Progenitor cell of endocrine pancreas (in vitro differentiated cells): ENCODE data around the gene PCDH1. TPM values are rescaled to one million over a fixed set of nuclear protein-coding genes. Genes with fewer than 3 reads are reported as not detected.
A peak's percentile ranks its signal among the peaks of the same experiment; 100 is the strongest.

Experiments used
- DNase-seq: peaks from one replicate; pipeline ENCODE4 v3.0.0; 2021; ENCODE audit warnings: low spot score; ENCODE audit not compliant: unreplicated experiment
- H3K27ac Mint-ChIP-seq: 2 replicates; pipeline ENCODE4 v1.8.0; 2021; ENCODE audit warnings: mild to moderate bottlenecking, moderate library complexity, mixed read lengths
- H3K27me3 Mint-ChIP-seq: 2 replicates; pipeline ENCODE4 v1.8.0; 2021; ENCODE audit warnings: mixed read lengths
- H3K36me3 Mint-ChIP-seq: 2 replicates; pipeline ENCODE4 v1.8.0; 2022; ENCODE audit warnings: mixed read lengths; ENCODE audit not compliant: insufficient read depth
- H3K4me1 Mint-ChIP-seq: 2 replicates; pipeline ENCODE4 v1.8.0; 2021; ENCODE audit warnings: low read depth, mixed read lengths
- H3K4me3 Mint-ChIP-seq: 2 replicates; pipeline ENCODE4 v1.8.0; 2021; ENCODE audit warnings: low read depth, mild to moderate bottlenecking, moderate library complexity, mixed read lengths
- H3K9me3 Mint-ChIP-seq: 2 replicates; pipeline ENCODE4 v1.8.0; 2021; ENCODE audit warnings: low read depth, mixed read lengths
- CTCF ChIP-seq: fragments of 200-600 bp; sonication (generic); IDR thresholded peaks from one replicate; pipeline ENCODE4 v1.5.0; 2021; ENCODE audit warnings: antibody characterized with exemption, mild to moderate bottlenecking; ENCODE audit not compliant: unreplicated experiment
- total RNA-seq: library from RNA; stranded (reverse); gene quantifications from 2 replicates; pipeline ENCODE4 v1.2.1, GENCODE V29; 2021

PCDH1 gene
- total RNA-seq, 1 donor from 2014 or later = 6.3 TPM

DNA sequence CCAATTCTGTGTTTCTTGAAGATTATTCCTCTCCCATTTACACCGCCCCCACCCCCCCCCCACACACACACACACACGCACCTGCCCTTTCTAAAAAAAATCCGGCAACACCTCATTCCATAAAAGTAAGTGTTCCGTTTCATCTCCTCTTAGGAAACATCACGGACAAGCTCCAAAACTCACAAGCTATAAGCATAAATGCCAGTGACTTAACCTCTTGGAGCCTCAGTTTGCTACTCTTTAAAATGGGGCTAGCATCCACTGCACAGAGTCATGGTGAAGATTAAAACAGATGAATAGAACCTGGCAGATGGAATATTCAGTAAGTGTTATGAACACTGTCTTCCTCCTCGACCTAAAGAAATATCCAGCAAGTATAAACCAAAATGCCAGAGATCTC, 70.5 kb downstream of the PCDH1 start:
- DNase-seq = no peak
- Mint-ChIP-seq H3K27ac (no peak overlapping the region), H3K4me1 (peaks cover 11% of the 10 kb centered on the region), H3K9me3 (no peaks in the 10 kb centered on the region), H3K4me3 (no peak overlapping the region), H3K36me3 (no peaks in the 10 kb centered on the region), H3K27me3 (peaks cover 66% of the 10 kb centered on the region)
- TF ChIP-seq CTCF = no peak

- peak overlapping the region; percentile 56 for H3K27ac Mint-ChIP-seq
- TF ChIP-seq CTCF = no peak
- no peaks in the 10 kb centered on the region for H3K36me3 Mint-ChIP-seq
- H3K4me3 Mint-ChIP-seq = no peak overlapping the region
- DNase-seq = no peak
- H3K9me3 Mint-ChIP-seq = no peaks in the 10 kb centered on the region
- H3K4me1 Mint-ChIP-seq = peaks cover 10% of the 10 kb centered on the region
- H3K27me3 Mint-ChIP-seq = peaks cover 63% of the 10 kb centered on the region
These were observed 70.9 kb downstream of the PCDH1 start for GRCh38 chr5:141807329-141807728.

DNA sequence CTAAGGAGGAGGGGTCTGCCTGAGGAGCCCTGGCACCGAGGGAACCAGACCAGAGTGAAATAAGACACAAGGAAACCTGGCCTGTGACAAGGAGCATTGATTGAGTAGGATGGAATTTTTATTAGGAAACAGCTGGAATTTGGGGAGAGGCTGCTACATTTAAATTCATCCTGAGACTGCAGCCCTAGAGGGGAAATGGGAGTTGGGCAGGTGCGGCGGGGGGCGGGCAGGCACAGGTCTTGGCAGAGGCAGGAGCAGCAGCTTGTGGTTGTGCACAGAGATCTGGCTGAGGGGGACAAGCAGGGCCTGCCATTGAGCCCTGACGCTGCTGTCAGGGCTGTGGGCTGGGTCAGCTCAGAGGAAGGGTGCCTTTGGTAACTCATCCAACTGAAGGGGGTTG, 71.6 kb downstream of the PCDH1 start:
- peaks cover 6% of the 10 kb centered on the region for H3K4me1 Mint-ChIP-seq
- H3K27ac Mint-ChIP-seq = no peak overlapping the region
- no peaks in the 10 kb centered on the region for H3K36me3 Mint-ChIP-seq
- TF ChIP-seq CTCF = no peak
- no peak for DNase-seq
- no peaks in the 10 kb centered on the region for H3K9me3 Mint-ChIP-seq
- H3K4me3 Mint-ChIP-seq = no peak overlapping the region
- H3K27me3 Mint-ChIP-seq = peaks cover 58% of the 10 kb centered on the region

- H3K27ac Mint-ChIP-seq = no peak overlapping the region
- H3K4me1 Mint-ChIP-seq = peaks cover 6% of the 10 kb centered on the region
- H3K27me3 Mint-ChIP-seq = peaks cover 52% of the 10 kb centered on the region
These were observed 72.2 kb downstream of the PCDH1 start for GRCh38 chr5:141805874-141806595.

GRCh38 chr5:141804475-141804874, 73.7 kb downstream of the PCDH1 start:
- DNase-seq = no peak
- H3K4me3 Mint-ChIP-seq = no peak overlapping the region
- H3K36me3 Mint-ChIP-seq = no peaks in the 10 kb centered on the region
- H3K4me1 Mint-ChIP-seq = peaks cover 6% of the 10 kb centered on the region
- TF ChIP-seq CTCF = no peak
- no peaks in the 10 kb centered on the region for H3K9me3 Mint-ChIP-seq
- peaks cover 42% of the 10 kb centered on the region for H3K27me3 Mint-ChIP-seq
- H3K27ac Mint-ChIP-seq = no peak overlapping the region

More at GRCh38 chr5:141805874-141806595, 72.2 kb downstream of the PCDH1 start:
- Mint-ChIP-seq H3K9me3 (no peaks in the 10 kb centered on the region), H3K36me3 (no peaks in the 10 kb centered on the region), H3K4me3 (no peak overlapping the region)
- no peak for TF ChIP-seq CTCF
- DNase-seq = no peak

Other genes starting within 250 kb of the PCDH1 start
- gene HDAC3, start 241.6 kb downstream of the PCDH1 start, total RNA-seq = 101 and 103 TPM in 2 replicates
- gene RELL2, start 241.4 kb downstream of the PCDH1 start, total RNA-seq = 5.2 and 6.7 TPM in 2 replicates
- gene FCHSD1, start 227.0 kb downstream of the PCDH1 start, total RNA-seq = 27.7 and 30.7 TPM in 2 replicates
- gene ARAP3, start 196.2 kb downstream of the PCDH1 start, total RNA-seq = 6.2 and 6.4 TPM in 2 replicates
- 86.1 and 93.4 TPM in 2 replicates for gene DELE1, start 45.5 kb upstream of the PCDH1 start, total RNA-seq
- gene PCDH12, start 79.8 kb upstream of the PCDH1 start, total RNA-seq = not detected in 2 replicates
- gene RNF14, start 90.7 kb upstream of the PCDH1 start, total RNA-seq = 35.5 and 37.3 TPM in 2 replicates
- gene GNPDA1, start 134.6 kb upstream of the PCDH1 start, total RNA-seq = 113 and 115 TPM in 2 replicates
- gene NDFIP1, start 230.4 kb upstream of the PCDH1 start, total RNA-seq = 228 and 247 TPM in 2 replicates